Fibroblast of skin of right quadriceps (primary cell): ENCODE results near the gene FAAP24.
"Not testable (repeated sequence)": the region's sequence is repeated elsewhere in the genome, so short reads cannot be mapped to it uniquely, and the experiment has no call there.

ENCODE experiments used
- DNase-seq: peaks from one replicate; pipeline ENCODE4 v3.0.0-alpha.2; 2013

FAAP24 gene

GRCh38 chr19:32971715-32972540, at the start of gene FAAP24, which contains the start of gene CEP89:
Gene FAAP24, plus strand, starts transcription at chr19:32972242. Its CDS starts 955 bp downstream, at chr19:32973197.
Gene CEP89, minus strand, starts transcription at chr19:32971958. Its CDS starts 84 bp downstream, at chr19:32971874.
- DNase-seq, result peak; percentile 99

DNA sequence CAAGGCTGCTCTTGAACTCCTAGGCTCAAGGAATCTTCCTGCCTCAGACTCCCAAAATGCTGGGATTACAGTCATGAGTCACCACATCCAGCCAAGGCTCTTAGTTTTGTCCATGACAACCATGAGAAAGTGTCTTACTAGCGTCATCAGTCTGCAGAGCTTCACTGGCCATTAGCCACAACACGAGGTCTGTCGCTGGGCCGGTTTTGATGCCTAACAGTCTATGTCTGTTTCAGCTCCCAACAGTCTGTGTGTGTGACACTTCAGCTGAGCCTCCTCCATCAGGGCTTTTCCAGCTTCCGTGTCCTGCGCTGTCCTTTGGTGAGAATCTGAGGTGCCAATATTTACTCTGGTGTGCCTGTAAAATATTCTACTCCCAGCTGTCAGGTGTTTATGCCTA, 47.8 kb upstream of the FAAP24 start:
- DNase-seq, result peak; percentile 3

DNA sequence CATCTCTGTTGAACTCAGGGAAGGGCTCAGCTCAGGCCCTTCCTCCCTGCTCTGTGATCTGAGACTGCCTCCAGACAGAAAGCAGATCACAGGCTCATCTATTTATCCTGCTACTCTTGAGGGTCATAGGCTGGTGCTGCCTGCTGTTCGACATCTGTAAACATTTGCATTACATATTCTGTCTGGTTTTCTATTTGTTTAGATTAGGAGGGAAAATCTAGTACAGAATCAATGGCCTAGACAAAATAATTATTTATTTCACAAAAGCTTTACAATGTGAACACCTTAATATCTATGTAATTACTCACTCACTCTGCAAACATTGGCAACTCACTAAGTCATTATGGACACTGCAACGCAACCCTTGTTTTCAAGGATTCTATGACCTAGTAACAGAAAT, 43.2 kb upstream of the FAAP24 start:
- no peak for DNase-seq

DNA sequence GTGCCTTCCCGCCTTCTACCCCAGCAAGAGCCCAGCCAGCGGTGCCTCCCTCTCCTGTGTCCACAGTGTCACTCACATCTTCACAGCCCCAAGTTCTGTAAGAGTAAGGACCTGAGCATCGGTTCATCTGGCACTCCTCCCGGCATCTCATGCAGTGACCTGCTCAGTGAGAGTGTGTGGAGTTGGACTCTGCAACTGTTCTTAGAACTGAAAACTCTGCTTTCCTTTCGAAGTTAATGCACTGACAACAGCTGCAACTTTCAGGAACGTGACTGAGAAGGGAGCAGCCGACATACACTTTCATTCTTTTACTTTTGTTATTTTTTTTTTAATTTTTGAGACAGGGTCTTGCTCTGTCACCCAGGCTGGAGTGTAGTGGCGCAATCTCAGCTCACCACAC, 41.5 kb upstream of the FAAP24 start:
- no peak for DNase-seq

GRCh38 chr19:32933571-32933970, 38.5 kb upstream of the FAAP24 start:
- DNase-seq, result no peak

DNA sequence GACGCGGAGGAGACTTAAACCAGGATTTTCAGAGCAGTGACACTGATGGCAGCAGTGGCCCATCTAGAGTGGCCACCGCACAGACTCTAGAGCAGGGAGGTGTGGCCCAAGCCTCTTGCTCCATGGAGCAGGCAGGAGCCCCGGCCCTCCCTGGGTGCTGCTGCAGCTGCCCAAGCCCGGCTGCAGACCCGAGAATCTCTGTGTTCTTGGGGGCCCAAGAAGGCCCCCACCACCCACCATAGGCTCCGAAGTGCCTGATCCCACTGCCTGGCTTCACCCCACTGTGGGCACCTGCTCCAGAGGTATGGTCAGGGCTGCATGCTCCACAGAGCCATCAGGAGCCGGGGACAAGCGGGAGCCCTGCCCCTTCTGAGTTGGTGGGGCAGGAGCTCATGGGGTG, 36.4 kb upstream of the FAAP24 start:
- no peak for DNase-seq

DNA sequence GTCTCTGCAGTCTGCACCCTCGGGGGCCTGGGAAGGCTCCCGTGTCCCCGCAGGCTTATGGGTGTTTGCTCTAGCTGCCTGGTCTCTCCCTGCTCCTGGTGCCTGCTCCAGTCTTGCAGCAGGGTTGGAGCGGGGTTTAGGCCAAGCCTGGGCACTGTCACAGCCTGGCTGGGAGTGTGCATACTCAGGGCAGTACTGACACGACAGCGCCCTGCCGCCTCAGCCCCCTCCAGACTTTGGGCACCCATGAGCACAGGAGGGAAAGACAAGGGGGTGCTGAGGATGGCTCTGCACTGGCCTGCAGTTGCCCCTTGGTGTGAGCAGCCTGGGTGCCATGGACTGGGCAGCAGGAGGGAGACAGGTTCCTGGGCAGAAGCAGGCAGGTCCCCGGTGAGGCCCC, 36.0 kb upstream of the FAAP24 start:
- DNase-seq, result no peak

DNA sequence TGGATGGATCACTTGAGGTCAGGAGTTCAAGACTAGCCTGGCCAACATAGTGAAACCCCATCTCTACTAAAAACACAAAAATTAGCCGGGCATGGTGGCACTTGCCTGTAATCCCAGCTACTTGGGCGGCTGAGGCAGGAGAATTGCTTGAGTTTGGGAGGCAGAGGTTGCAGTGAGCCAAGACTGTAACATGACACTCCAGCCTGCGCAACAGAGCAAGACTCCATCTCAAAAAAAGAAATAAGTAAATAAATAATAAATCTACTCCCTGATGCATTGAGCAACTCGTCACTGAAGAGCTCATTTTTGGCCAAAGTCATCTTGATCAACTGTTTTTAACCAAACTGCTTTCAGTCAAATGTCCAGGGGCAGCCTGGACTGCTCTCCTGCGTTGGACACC, 30.8 kb upstream of the FAAP24 start:
- DNase-seq, result not testable (repeated sequence)

DNA sequence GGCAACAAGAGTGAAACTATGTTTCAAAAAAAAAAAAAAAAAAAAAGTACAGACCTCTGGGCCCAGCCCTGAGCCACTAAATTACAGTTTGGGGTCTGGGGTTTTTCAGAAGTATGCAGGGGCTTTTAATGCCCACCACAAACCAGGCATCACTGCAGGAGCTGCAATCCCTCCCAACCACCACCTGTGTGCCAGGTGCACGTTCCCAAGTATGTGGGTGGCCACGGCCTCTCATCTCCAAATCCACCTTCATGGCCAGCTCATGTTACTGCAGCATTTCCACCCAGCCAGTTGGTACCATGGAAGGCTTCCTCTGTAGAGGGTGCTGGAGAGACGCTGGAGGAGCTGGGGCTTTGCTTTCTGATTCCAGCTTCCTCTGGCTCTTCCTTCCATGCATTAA, 26.8 kb upstream of the FAAP24 start:
- DNase-seq, result no peak

DNA sequence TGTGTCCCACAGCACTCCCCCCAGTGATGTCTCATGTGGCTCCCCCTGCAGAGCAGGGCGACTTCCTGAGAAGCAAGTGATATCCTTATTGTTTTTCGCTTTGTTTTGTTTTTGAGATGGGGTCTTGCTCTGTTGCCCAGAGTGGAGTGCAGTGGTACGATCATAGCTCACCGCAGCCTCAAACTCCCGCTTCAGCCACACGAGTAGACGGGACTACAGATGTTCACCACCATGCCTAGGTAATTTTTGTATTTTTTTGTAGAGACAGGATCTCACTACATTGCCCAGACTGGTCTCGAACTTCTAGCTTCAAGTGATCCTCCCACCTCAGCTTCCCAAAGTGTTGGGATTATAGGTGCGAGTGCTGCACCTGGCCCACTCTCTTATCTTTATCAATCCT, 5.3 kb upstream of the FAAP24 start:
- no peak for DNase-seq

DNA sequence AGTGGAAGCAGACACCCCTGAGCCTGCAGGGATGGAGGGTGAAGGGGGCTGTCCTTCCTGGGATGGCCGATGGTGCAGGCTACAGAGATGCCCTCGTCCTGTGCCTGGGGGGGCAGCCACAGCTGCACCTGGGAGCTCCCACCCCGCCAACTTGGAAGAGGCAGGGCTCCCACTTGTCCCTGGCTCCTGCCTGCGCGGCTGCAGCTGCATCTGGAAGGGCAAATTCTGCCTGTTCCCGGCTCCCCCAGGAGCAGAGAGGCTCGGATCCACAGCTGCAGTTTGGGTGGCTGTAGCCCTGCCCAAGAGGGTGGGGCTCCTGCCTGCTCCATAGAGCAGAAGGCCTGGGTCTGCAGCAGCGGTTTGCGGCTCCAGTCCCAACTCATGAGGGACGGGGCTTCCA, 2.5 kb upstream of the FAAP24 start:
- no peak for DNase-seq

DNA sequence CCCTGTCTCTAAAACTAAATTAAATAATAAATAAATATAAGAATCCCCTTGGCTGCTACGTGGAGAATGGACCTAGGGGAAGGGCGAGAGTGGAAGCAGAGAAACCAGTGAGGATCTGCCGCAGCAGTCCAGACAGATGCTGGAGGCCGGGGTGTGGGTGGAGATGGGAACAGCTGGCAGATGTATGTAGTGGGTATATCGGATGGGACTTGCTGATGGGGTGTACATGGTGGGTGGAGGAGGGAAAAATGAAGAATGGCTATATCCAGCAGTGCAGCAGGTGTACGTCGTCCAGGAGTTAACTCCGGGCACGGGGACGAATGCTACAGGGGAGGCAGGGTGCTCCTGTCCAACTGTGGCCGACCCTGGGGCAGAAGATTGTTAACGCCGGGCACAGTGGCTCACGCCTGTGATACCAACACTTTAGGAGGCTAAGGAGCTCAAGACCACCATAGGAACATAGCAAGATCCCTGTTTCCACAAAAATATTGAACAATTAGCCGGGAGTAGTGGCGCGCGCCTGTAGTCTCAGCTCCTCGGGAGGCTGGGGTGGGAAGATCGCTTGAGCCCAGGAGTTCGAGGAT, 938 bp upstream of the FAAP24 start:
- no peak for DNase-seq

- peak; percentile 32 for DNase-seq
These were observed 4.3 kb downstream of the FAAP24 start for GRCh38 chr19:32976223-32976805.

DNA sequence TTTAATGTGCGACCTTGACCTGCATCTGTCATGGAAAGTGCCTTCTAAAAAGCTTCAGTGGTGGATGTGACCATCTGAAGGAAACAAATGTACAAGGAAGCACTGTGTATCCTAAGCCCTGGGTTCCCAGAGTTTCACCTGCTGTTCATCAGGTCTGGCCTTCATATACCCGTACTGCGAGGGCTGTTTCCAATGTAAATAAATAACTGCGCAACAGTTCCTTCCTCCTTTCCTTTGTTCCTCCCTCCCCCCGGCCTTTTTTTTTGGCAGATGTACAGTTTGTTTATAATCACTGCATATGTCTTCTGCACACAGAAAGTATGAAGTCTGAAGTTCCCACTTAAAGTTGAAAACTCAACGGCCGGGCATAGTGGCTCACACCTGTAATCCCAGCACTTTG, 5.2 kb downstream of the FAAP24 start:
- DNase-seq, result no peak

DNA sequence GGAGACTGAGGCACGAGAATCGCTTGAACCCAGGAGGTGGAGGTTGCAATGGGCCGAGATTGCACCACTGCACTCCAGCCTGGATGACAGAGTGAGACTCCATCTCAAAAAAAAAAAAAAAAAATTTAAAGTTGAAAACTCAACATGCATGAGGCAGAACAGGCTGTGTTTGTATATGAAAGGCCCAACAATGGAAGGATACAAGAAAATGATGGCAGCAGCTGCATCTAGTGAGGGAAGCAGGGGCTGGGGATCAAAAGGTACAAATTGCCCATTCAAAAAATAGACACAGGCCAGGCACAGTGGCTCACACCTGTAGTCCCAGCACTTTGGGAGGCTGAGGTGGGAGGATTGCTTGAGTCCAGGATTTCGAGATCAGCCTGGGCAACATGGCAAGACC, 5.8 kb downstream of the FAAP24 start:
- DNase-seq, result not testable (repeated sequence)

GRCh38 chr19:32979807-32980206, 7.8 kb downstream of the FAAP24 start:
- DNase-seq, result not testable (repeated sequence)

- not testable (repeated sequence) for DNase-seq
These were observed 10.4 kb downstream of the FAAP24 start for GRCh38 chr19:32982488-32982887.

- DNase-seq, result not testable (repeated sequence)
These were observed 16.2 kb downstream of the FAAP24 start for GRCh38 chr19:32988254-32988653.

DNA sequence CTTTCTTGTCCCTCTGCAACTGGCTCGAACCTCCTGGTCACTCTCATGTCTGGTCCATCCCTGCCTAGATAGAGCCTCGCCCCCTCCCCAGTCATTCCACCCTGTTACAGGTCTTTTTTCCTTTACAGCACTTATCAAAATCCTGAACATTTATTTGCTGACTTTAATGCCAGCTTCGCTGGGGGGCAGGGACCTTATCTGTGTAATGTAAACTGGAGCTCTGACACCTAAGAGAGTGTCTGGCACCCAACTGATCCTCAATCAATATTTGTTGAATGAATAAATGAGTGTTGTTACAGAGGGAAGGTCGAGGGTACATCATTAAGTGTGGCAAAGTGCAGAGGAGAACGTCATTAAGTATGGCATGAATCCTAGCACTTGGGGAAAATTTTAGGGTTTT, 16.7 kb downstream of the FAAP24 start:
- no peak for DNase-seq

DNA sequence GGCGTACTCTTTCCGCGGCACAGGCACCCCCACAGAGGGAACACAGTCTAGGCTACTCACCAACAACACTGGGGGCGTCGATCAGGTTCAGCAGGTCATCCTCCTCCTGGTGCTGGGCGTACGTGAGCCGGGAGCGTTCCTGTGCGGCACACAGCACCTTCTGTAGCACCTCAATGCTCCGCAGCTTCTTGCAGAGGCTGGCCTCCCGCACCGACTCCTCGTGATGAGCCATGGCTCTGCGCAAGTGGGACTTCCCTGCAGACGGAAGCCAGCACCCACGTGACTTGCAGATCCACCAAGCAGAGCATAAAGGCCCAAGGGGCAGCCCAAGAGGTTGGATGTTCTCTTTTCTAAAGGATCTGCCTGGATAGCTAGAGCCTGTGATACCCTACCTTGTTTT, 23.9 kb downstream of the FAAP24 start:
- not testable (repeated sequence) for DNase-seq

GRCh38 chr19:32997061-32997464, 25.0 kb downstream of the FAAP24 start:
- not testable (repeated sequence) for DNase-seq

DNA sequence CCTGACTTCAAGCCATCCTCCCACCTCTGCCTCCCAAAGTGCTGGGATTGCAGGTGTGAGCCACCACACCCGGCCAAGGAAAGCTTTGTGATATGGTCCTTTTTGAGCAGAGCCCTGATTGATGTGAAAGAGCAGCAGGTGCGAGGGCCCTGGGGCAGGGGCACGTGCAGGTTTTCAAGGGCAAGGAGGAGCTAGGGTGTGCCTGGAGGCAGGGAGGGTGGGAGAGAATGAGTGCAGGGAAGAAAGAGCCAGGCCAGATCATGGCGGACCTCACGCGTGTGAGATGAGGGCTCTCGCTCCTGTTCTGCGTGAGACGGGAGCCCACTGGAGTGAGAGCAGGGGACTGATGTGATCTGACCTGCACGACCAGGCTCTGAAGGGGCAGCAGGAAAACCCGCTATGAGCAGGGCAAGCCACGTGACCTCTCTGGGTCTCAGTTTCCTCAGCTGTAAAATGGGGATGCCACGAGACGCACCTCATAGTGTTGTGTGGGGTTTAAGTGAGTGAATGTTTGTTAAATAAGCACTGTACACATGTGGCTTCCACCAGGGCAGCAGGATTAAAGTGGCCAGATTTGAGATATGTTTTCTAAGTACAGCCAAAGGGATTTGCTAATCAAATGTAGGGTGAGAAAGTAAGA, 25.8 kb downstream of the FAAP24 start:
- no peak for DNase-seq

- no peak for DNase-seq
These were observed 26.7 kb downstream of the FAAP24 start for GRCh38 chr19:32998722-32999121.

GRCh38 chr19:33000510-33000909, 28.5 kb downstream of the FAAP24 start:
- DNase-seq, result no peak
